HepG2 (cell line): ENCODE results near the gene ZC3H8. TPM values are rescaled to one million over a fixed set of nuclear protein-coding genes. Genes with fewer than 3 reads are reported as not detected.

Experiments
- ATAC-seq: fragments of 200-7000 bp; cut with Tn5 transposase; 3 replicates; pipeline ENCODE4 v1.9.1; 2020; ENCODE audit warnings: mild to moderate bottlenecking, moderate library complexity
- BruUV-seq: library from RNA; stranded (reverse); fragments of 400-500 nt; replicated peaks from 2 replicates; lab custom pipeline; 2021; lab: Mats Ljungman, UMichigan
- CTCF ChIA-PET: fragments of 300-600 bp; formaldehyde crosslinking; extraction: SDS; loops from one replicate; lab custom pipeline; 2021; ENCODE audit warnings: low total read pairs, inconsistent platforms, low intra/inter-chr PET ratio; lab: Yijun Ruan, JAX
- POLR2A ChIA-PET: fragments of 350-600 bp; sonication (Branson Sonifier 250); formaldehyde crosslinking; loops from one replicate; lab custom pipeline; 2020; ENCODE audit warnings: antibody characterized with exemption, inconsistent platforms; lab: Yijun Ruan, JAX
- DNase-seq: peaks from one replicate; pipeline ENCODE4 v3.0.0-alpha.2; 2015; ENCODE audit warnings: low spot score
- FAIRE-seq: peaks from 3 replicates; lab custom pipeline; 2011; peaks lifted over from hg19 to GRCh38; lab: Jason Lieb, UNC
- H2AFZ ChIP-seq: one replicate; pipeline ENCODE4 v1.6.1; 2011; ENCODE audit warnings: low read length, inconsistent platforms
- H3K27ac ChIP-seq: fragments of 300-600 bp; 3 replicates; pipeline ENCODE4 v1.8.0; 2011; ENCODE audit warnings: mixed run types, mild to moderate bottlenecking, mixed read lengths, low read length, inconsistent platforms; ENCODE audit not compliant: insufficient read depth; ENCODE audit errors: extremely low read length
- H3K27me3 ChIP-seq, 2 experiments: fragments of 200-600 bp in 1 of 2; 2 replicates in 1 of 2; 3 replicates in 1 of 2; pipeline versions ENCODE4 v1.6.0 to v1.8.0; 2011; ENCODE audit warnings: low read length in 2 of 2, mild to moderate bottlenecking in 2 of 2, moderate library complexity in 2 of 2, inconsistent platforms in 1 of 2; ENCODE audit not compliant: insufficient read depth in 2 of 2, control insufficient read depth in 1 of 2
- H3K36me3 ChIP-seq, 2 experiments: fragments of 200-600 bp in 1 of 2; replicated peaks in 1 of 2; 2 replicates in 1 of 2; 3 replicates in 1 of 2; pipeline versions ENCODE4 v1.5.1 to v1.8.0; 2011; ENCODE audit warnings: low read length in 2 of 2, inconsistent platforms in 1 of 2; ENCODE audit not compliant: insufficient read depth in 2 of 2, control insufficient read depth in 1 of 2
- H3K4me1 ChIP-seq: 2 replicates; pipeline ENCODE4 v1.5.1; 2012; ENCODE audit warnings: low read length, inconsistent platforms; ENCODE audit not compliant: insufficient read depth
- H3K4me2 ChIP-seq: 2 replicates; pipeline ENCODE4 v1.6.0; 2011; ENCODE audit warnings: low read depth, low read length, inconsistent platforms
- H3K4me3 ChIP-seq, 3 experiments: fragments of 200-600 bp in 1 of 3; sonication (generic), shearing (Covaris generic) in 1 of 3; replicated peaks in 1 of 3; 2 replicates each; pipeline ENCODE4 v1.5.1; 2011 to 2016; ENCODE audit warnings: low read length in 3 of 3, inconsistent platforms in 2 of 3, low read depth in 2 of 3, mild to moderate bottlenecking in 2 of 3, control low read depth in 1 of 3, mixed read lengths in 1 of 3; ENCODE audit not compliant: insufficient read depth in 1 of 3
- H3K79me2 ChIP-seq: one replicate; pipeline ENCODE4 v1.6.1; 2011; ENCODE audit warnings: low read length, inconsistent platforms; ENCODE audit not compliant: insufficient read depth
- H3K9ac ChIP-seq: 2 replicates; pipeline ENCODE4 v1.6.0; 2011; ENCODE audit warnings: mild to moderate bottlenecking, low read depth, low read length, inconsistent platforms; ENCODE audit not compliant: insufficient read depth
- H3K9me3 ChIP-seq: 2 replicates; pipeline ENCODE4 v1.5.1; 2012; ENCODE audit warnings: mild to moderate bottlenecking, low read length
- H4K20me1 ChIP-seq: 2 replicates; pipeline ENCODE4 v1.6.0; 2011; ENCODE audit warnings: inconsistent platforms, mild to moderate bottlenecking, low read length, moderate library complexity; ENCODE audit not compliant: insufficient read depth
- CREB1 ChIP-seq, 2 experiments: fragments of 450-650 bp in 1 of 2; IDR thresholded peaks; 2 replicates each; pipeline ENCODE4 v1.6.1; 2016 to 2017; ENCODE audit warnings: control low read depth in 1 of 2, mild to moderate bottlenecking in 1 of 2, missing compliant biosample characterization in 1 of 2, missing genetic modification characterization in 1 of 2
- MAFF ChIP-seq: IDR thresholded peaks from 2 replicates; pipeline ENCODE4 v1.6.1; 2011; ENCODE audit warnings: low read depth, low read length, improper control_type of control experiment
- MAFK ChIP-seq, 2 experiments: IDR thresholded peaks in 1 of 2; conservative IDR thresholded peaks in 1 of 2; 2 replicates each; pipeline ENCODE4 v1.6.1; 2011; ENCODE audit warnings: improper control_type of control experiment in 2 of 2, low read length in 2 of 2
- SP140L ChIP-seq: sonication (generic); formaldehyde crosslinking; IDR thresholded peaks from 2 replicates; pipeline ENCODE4 v1.4.0; 2020; ENCODE audit warnings: missing genetic modification reagents, borderline replicate concordance
- ZNF616 ChIP-seq: sonication (generic); formaldehyde crosslinking; IDR thresholded peaks from 2 replicates; pipeline ENCODE4 v1.5.0; 2020; ENCODE audit warnings: low read depth, mild to moderate bottlenecking, missing genetic modification reagents
- WGBS: methylation state at CpG from one replicate; pipeline ENCODE4 v1.1.6; 2017; ENCODE audit warnings: low lambda C conversion rate; 5-methylcytosine and 5-hydroxymethylcytosine counted together
- in situ Hi-C: cut with HindIII; loops from 2 replicates; pipeline ENCODE4 v1.10.0; 2017; ENCODE audit warnings: low pct_unique_long_range_greater_than_20kb; ENCODE audit not compliant: extremely low pct_ligation_motif_present
- intact Hi-C: fragments of 100-400 bp; cut with micrococcal nuclease; formaldehyde crosslinking; loops from one replicate; pipeline ENCODE4 v1.10.0; 2022; ENCODE audit not compliant: unreplicated experiment
- polyA plus RNA-seq, 8 experiments: library from polyadenylated mRNA; depleted of rRNA in 3 of 8; stranded (reverse) in 7 of 8; unstranded in 1 of 8; fragments of >200 nt; fragmentation: Illumina TruSeq in 4 of 8; extraction: Trizol in 4 of 8; gene quantifications; 2 replicates each; pipeline versions ENCODE4 v1.2.1 to v1.2.3, GENCODE V29; 2011 to 2016; ENCODE audit warnings: low read depth in 4 of 8, missing spikeins in 1 of 8, mixed read lengths in 1 of 8; ENCODE audit not compliant: insufficient read depth in 1 of 8
- total RNA-seq, 5 experiments: library from RNA; depleted of rRNA; stranded (reverse); fragments of >200 nt; fragmentation: Illumina TruSeq; extraction: Trizol; gene quantifications; 2 replicates each; pipeline ENCODE4 v1.2.3, GENCODE V29; 2016; ENCODE audit warnings: low read depth in 1 of 5
- TF ChIP-seq, protein P1 (sequence below): sonication (generic); formaldehyde crosslinking; IDR thresholded peaks from 2 replicates; pipeline ENCODE4 v1.4.0; 2020; ENCODE audit warnings: mild to moderate bottlenecking, missing genetic modification reagents

The ZC3H8 gene
- total and polyA plus RNA-seq, 2 of the 13 experiments (the other 11 are each of a cell fraction or from before 2014, with no cell fraction given): 4.5 to 17.0 TPM

DNA sequence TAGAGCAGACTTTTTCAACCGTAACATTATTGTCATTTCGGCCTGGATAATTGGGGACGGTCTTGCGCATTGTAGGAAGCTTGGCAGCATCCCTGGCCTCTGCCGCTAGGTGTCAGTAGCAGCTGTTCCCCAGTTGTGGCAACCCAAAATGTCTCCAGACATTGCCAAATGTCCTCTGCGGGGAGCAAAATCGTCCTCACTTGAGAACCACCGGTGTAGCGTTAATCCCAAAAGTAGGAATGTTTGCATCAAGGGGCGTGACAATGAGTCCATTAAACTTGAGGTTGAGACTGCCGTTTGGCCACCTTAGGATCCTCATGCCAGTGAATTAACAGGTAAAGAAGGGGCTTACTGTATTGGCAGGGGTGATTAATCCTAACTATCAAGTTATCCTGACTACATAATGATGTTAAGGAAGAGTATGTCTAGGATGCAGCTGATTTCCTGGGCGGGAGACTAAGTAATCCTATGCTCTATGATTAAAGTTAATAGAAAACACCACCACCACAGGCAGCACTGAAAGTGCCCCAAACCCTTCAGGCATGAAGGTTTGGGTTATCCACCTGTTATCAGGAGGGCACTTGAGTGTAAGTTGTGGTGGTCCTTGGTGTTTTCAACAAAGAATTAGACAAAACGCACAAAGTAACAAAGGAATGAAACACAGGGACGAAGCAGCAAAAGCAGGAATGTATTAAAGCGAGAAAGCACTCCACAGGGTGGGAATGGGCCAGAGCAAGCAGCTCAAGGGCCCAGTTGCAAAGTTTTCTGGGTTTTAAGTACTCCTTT lies 4.9 kb upstream of the ZC3H8 start (continued):
- TF ChIP-seq, protein P1, sequence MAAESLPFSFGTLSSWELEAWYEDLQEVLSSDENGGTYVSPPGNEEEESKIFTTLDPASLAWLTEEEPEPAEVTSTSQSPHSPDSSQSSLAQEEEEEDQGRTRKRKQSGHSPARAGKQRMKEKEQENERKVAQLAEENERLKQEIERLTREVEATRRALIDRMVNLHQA (CRISPR knock-in tag): no peak
- 0 out of 2 replicates have a peak, but pooled peaks have one; percentile 66 for TF ChIP-seq SP140L (CRISPR knock-in tag)

DNA sequence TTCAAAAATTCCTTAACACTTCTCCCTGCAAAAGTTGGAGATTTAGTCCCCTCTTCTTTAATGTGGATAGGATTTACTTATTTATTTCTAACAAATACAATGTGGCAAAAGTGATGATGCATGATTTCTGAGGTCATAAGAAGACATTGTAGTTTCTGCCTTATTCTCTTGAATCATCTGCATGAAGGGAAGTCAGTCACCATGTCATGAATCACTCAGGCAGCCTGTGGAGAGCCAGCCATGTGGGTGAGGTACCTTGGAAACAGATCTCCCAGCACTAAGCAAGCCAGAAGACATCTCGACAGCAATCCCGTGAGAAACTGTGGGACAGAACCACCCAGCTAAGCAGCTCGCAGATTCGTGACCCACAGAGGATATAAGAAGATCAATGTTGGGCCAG lies 2.7 kb upstream of the ZC3H8 start:
- POLR2A ChIA-PET: no interaction called here

More for the DNA sequence above, 2.7 kb upstream of the ZC3H8 start:
- in situ Hi-C loops (loop anchor here (25.0 kb wide), 1 partner anchor 180 kb away; the partner anchor contains the start of gene RGPD8), intact Hi-C loops (loop anchor here (5.0 to 10.0 kb wide), 3 partner anchors 135 to 373 kb away; partner anchors contain the start of genes ANAPC1 and CHCHD5)
- H3K36me3 ChIP-seq: no peaks in the 10 kb centered on the region
- H3K9me3 ChIP-seq: no peaks in the 10 kb centered on the region
- no peak overlapping the region for H3K4me2 ChIP-seq
- H3K27me3 ChIP-seq: 0 out of 5 replicates have a peak, but pooled peaks cover 0 to 1% of the 10 kb centered on the region in 2 experiments
- H3K4me3 ChIP-seq: no peak overlapping the region
- no peak for ATAC-seq
- no peak overlapping the region for H3K9ac ChIP-seq
- no peak for TF ChIP-seq ZNF616
- TF ChIP-seq MAFK (conservative IDR thresholded peaks at IDR 0.05 in 1 of 2, IDR thresholded peaks at IDR 0.05 in 1 of 2; ENCODE audit: low read length in 2 of 2): peak; percentile 36 to 42; a peak in 3 of 4 replicates
- TF ChIP-seq CREB1 (IDR thresholded peaks at IDR 0.05): 0 out of 2 replicates have a peak, but pooled peaks have one; percentile 11
- no peak for TF ChIP-seq CREB1 (CRISPR knock-in tag; IDR thresholded peaks at IDR 0.05)
- TF ChIP-seq MAFF: 0 out of 2 replicates have a peak, but pooled peaks have one; percentile 24
- CTCF ChIA-PET: no interaction called here
- H3K4me1 ChIP-seq: peaks cover 40% of the 10 kb centered on the region
- DNase-seq: no peak
- 33% methylated on average over 4 of the region's 4 CpGs for WGBS
- no peak overlapping the region for H2AFZ ChIP-seq
- no TSS peak for BruUV-seq
- H3K27ac ChIP-seq: no peak overlapping the region
- H3K79me2 ChIP-seq: peaks cover 15% of the 10 kb centered on the region
- FAIRE-seq: no peak
- no peaks in the 10 kb centered on the region for H4K20me1 ChIP-seq
